HCT116 (cell line): Measurements from ENCODE around the gene CELF1.

Experiments
- ATF3 ChIP-seq: IDR thresholded peaks from 2 replicates; pipeline ENCODE4 v1.6.1; 2012
- CEBPB ChIP-seq: IDR thresholded peaks from 2 replicates; pipeline ENCODE4 v1.6.1; 2012; ENCODE audit warnings: low read depth
- CTCF ChIP-seq, 3 experiments: fragments of 200-600 bp in 1 of 3; sonication (generic) in 1 of 3; IDR thresholded peaks in 2 of 3; conservative IDR thresholded peaks in 1 of 3; 2 replicates each; pipeline ENCODE4 v1.5.1; 2012 to 2017; ENCODE audit warnings: low read depth in 2 of 3, low read length in 2 of 3, antibody characterized with exemption in 1 of 3, borderline replicate concordance in 1 of 3, control low read depth in 1 of 3, mild to moderate bottlenecking in 1 of 3, mixed read lengths in 1 of 3, mixed run types in 1 of 3, moderate library complexity in 1 of 3; ENCODE audit not compliant: insufficient read depth in 1 of 3
- EGR1 ChIP-seq: IDR thresholded peaks from 2 replicates; pipeline ENCODE4 v1.6.1; 2012; ENCODE audit warnings: low read depth
- EZH2 ChIP-seq: fragments of 200-600 bp; sonication (generic); IDR thresholded peaks from 2 replicates; pipeline ENCODE4 v1.6.1; 2017; ENCODE audit warnings: antibody characterized with exemption, mixed run types
- EZH2phosphoT487 ChIP-seq: fragments of 200-600 bp; IDR thresholded peaks from 2 replicates; pipeline ENCODE4 v1.6.1; 2018; ENCODE audit warnings: antibody characterized with exemption, borderline replicate concordance
- MAX ChIP-seq: IDR thresholded peaks from 2 replicates; pipeline ENCODE4 v1.6.1; 2012
- POLR2A ChIP-seq: IDR thresholded peaks from 2 replicates; pipeline ENCODE4 v1.7.0; 2011; ENCODE audit warnings: borderline replicate concordance; ENCODE audit not compliant: insufficient read depth, insufficient read length; ENCODE audit errors: extremely low read depth
- POLR2AphosphoS5 ChIP-seq: IDR thresholded peaks from 2 replicates; pipeline ENCODE4 v1.6.1; 2011; ENCODE audit warnings: mild to moderate bottlenecking, low read depth, low read length, moderate library complexity
- RAD21 ChIP-seq: IDR thresholded peaks from 2 replicates; pipeline ENCODE4 v1.6.1; 2012; ENCODE audit warnings: low read depth, mild to moderate bottlenecking
- REST ChIP-seq: IDR thresholded peaks from 2 replicates; pipeline ENCODE4 v1.6.1; 2012; ENCODE audit warnings: low read depth
- SIN3A ChIP-seq: IDR thresholded peaks from 2 replicates; pipeline ENCODE4 v1.6.1; 2012; ENCODE audit warnings: low read depth
- SP1 ChIP-seq: IDR thresholded peaks from 2 replicates; pipeline ENCODE4 v1.6.1; 2012; ENCODE audit warnings: low read depth
- ZNF274 ChIP-seq: fragments of 200-500 bp; sonication (Bioruptor generic); IDR thresholded peaks from 2 replicates; pipeline ENCODE4 v1.6.1; 2014; ENCODE audit warnings: mild to moderate bottlenecking, low read depth, low read length, inconsistent platforms

- no peak for TF ChIP-seq CTCF (IDR thresholded peaks at IDR 0.05 in 2 of 3, conservative IDR thresholded peaks at IDR 0.05 in 1 of 3; ENCODE audit: borderline replicate concordance in 1 of 3, insufficient read depth in 1 of 3, low read depth in 2 of 3, low read length in 2 of 3)
- TF ChIP-seq POLR2A = no peak
- no peak for TF ChIP-seq CEBPB
- no peak for TF ChIP-seq EZH2
- no peak for TF ChIP-seq EGR1
- no peak for TF ChIP-seq REST
- TF ChIP-seq POLR2AphosphoS5 = no peak
- no peak for TF ChIP-seq SIN3A
- no peak for TF ChIP-seq EZH2phosphoT487
- TF ChIP-seq ZNF274 = no peak
- no peak for TF ChIP-seq SP1
- TF ChIP-seq ATF3 = no peak
- no peak for TF ChIP-seq MAX
- no peak for TF ChIP-seq RAD21
Observed at GRCh38 chr11:47593492-47593933, 40.6 kb upstream of the CELF1 start.
